Aortic smooth muscle cell (primary cell): ENCODE measurements around the gene ARL10. TPM values are rescaled to one million over a fixed set of nuclear protein-coding genes. Genes with fewer than 3 reads are reported as not detected.

Experiments used
- total RNA-seq: library from RNA; depleted of rRNA; stranded (reverse); fragments of >200 nt; gene quantifications from 2 replicates; pipeline ENCODE4 v1.2.3, GENCODE V29; 2014

The ARL10 gene
- 7.5 and 7.9 TPM in 2 replicates for total RNA-seq

GRCh38 chr5:176365351-176366231 is at the start of gene ARL10:
ARL10 (plus strand) TSS chr5:176365487; CDS start chr5:176365564, 77 bp downstream.

GRCh38 chr5:176361437-176362232 is 3.7 kb upstream of the ARL10 start, which contains the start of gene KIAA1191:
KIAA1191 (minus strand) TSS chr5:176361764; CDS start chr5:176359508, 2,256 bp downstream.

GRCh38 chr5:176388444-176389134 is 23.3 kb downstream of the ARL10 start, which contains the start of the genes HIGD2A and NOP16:
HIGD2A (plus strand) TSS chr5:176388751; CDS start chr5:176388820, 69 bp downstream.
NOP16 (minus strand) TSS chr5:176388598; CDS start chr5:176388539, 59 bp downstream.

GRCh38 chr5:176415952-176416924 is 51.0 kb downstream of the ARL10 start, which contains the start of gene CLTB:
CLTB (minus strand) TSS chr5:176416539; CDS start chr5:176416363, 176 bp downstream.

Other genes starting within 250 kb of the ARL10 start
- 3.0 and 3.3 TPM in 2 replicates for gene SIMC1, start 127.1 kb upstream of the ARL10 start, total RNA-seq
- gene KIAA1191, start 3.7 kb upstream of the ARL10 start, total RNA-seq, result 52.0 and 59.7 TPM in 2 replicates
- gene NOP16, start 23.1 kb downstream of the ARL10 start, total RNA-seq, result 8.1 and 17.3 TPM in 2 replicates
- 32.6 and 33.9 TPM in 2 replicates for gene HIGD2A, start 23.3 kb downstream of the ARL10 start, total RNA-seq
- gene CLTB, start 51.1 kb downstream of the ARL10 start, total RNA-seq, result 155 and 185 TPM in 2 replicates
- 37.9 and 41.2 TPM in 2 replicates for gene FAF2, start 82.9 kb downstream of the ARL10 start, total RNA-seq
- gene RNF44, start 171.9 kb downstream of the ARL10 start, total RNA-seq, result 1.2 and 2.0 TPM in 2 replicates
- not detected in 2 replicates for gene CDHR2, start 183.9 kb downstream of the ARL10 start, total RNA-seq
- gene GPRIN1, start 244.7 kb downstream of the ARL10 start, total RNA-seq, result 2.4 and 3.2 TPM in 2 replicates